Right renal cortex interstitium (tissue), 3 donors: Measurements from ENCODE around the gene ABHD12. TPM values are rescaled to one million over a fixed set of nuclear protein-coding genes. Genes with fewer than 3 reads are reported as not detected.

Experiments used
- DNase-seq, 3 donors: peaks; one replicate each; pipeline ENCODE4 v3.0.0-alpha.2; 2013; ENCODE audit warnings: low read depth in 3 of 3, low spot score in 2 of 3
- polyA plus RNA-seq, 3 donors: library from polyadenylated mRNA; unstranded; fragments of 120-200 nt; gene quantifications; one replicate each; pipeline ENCODE4 v1.2.1, GENCODE V29; 2013; ENCODE audit not compliant: insufficient read length in 3 of 3

The ABHD12 gene
- polyA plus RNA-seq, 3 donors = 50.8 to 59.8 (median 57.5) TPM

DNA sequence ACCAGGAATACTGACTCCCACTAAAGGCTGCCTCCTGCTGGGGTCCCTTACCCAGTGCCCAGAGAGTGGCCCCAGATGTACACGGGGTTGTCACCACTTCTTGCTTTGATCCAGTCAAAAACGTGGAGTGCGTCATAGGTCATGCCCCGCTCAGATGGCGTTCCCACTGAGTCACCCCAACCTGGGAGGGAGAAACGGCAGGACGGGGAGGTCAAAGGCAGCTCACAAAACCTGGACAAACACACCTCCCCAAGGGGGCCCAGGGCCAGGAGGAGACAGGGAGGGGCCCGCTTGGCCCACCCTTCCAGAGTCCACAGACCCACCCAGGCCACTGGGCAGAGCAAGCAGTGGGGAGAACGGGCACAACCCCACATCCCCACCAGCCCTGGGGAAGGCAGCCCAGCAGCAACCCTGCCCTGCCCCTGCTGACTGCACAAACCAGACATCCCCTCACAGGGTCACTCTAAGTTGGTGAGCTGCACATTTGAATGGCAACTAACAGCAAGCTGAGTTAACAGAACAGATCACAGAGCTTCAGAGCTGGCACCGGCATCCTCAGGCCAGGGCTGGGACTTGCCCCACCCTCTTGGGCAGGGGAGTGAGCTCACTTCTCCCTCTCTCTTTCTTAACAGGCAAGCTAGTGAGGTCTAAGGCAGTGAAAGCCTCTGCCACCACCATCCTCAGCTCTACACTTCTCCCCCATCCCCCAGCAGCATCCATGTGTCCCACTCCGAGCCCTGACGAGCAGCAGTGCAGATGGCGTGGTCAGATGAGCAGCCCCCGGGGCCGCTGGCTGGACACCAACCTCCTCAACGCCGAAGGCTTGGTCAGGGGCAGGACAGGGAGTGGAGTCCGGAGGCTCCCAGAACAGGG, 81.0 kb downstream of the ABHD12 start:
- DNase-seq = no peak

DNA sequence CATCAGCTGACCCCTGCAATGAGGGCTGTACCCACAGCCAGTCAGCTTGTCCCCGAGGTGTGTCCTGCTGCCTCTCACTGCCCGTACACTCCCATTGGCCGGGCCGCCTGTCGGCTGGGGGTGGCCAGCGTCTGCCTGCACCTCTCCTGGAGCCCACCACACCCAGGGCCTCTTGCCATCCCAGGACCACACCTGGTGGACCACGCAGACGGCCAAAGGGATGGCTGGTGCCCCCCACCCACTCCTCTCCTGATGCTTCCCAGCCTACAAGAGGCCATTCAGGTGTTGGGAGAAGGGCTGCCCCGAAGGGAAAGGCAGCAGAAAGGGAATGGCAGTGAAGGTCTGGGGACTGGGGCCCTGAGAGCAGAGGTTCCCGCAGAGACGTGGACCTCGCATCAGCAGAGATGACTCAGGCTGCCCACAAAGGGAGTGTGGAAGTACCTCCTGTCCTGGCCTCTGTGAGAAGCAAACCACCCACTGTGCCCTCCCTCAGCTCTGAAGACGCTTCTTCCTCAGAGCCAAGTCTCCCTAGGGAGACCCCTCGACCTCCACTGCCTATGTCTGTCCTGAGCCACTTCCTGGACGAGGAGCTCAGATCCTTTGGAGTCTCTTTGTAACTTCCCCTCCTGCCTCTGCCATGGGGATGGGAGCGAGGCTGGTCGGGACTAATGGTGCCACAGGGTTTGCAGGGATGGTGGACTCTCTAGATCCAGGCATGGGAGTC, 81.8 kb downstream of the ABHD12 start:
- DNase-seq = no peak

DNA sequence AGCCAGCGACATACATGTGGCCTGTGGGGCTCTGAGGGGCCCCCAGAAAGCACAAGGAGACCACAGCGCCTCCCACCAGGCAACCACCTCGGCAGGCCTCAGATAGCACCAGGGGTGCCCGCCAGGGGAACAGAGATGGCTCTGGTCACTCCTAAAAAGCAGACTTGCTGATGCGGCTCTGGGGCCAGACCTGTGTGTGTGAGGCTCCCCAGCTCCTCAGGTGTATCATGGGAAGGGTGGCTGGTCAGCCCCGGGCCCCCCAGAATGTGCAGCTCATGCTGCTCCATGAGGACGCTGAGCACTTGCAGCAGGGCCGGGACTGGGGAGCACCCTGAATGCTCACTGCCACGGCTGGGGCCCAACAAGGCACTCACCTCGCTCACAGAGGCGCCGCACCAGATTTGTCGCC, 82.5 kb downstream of the ABHD12 start:
- no peak for DNase-seq

DNA sequence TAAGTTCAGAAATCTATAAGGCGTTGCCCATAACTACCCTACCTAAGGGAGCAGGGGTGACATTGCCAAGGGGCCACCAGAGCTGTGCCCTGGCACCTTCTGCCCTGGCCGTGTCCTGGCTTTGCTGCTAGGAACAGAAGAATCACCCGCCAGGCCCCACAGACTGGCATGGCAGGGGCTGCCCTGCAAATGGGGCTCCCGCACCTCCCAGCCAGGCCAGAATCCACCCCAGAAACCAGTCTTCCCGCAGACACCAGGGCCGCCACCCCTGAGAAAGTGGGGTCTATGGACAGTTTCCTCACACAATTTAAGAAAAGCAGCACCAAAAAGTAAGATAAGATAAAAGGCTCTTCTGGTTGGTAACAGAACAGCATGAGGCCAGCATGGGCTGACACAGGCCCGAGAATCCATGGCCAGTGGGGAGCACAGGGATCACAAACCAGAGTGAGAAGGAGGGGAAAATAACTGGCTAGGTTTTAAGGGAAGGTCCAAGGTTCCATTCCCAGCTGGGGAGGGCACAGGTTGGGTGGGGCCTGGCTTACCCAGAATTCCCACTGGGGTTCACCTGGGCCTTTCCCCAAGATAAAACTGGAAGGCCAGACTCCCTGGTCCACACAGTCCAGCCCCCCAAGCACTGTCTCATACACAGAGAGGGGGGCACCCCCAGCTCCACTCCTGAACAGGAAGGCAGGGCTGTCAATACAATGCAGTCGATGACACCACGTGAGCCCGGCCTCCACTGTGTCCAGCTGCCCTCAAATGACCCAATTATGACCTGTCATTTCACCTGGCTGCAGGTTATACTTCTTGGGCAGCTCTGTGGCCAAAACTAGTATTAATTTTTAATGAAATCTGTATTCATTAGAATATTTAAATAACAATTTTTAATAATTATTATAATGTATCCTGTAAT, 83.4 kb downstream of the ABHD12 start:
- no peak for DNase-seq

DNA sequence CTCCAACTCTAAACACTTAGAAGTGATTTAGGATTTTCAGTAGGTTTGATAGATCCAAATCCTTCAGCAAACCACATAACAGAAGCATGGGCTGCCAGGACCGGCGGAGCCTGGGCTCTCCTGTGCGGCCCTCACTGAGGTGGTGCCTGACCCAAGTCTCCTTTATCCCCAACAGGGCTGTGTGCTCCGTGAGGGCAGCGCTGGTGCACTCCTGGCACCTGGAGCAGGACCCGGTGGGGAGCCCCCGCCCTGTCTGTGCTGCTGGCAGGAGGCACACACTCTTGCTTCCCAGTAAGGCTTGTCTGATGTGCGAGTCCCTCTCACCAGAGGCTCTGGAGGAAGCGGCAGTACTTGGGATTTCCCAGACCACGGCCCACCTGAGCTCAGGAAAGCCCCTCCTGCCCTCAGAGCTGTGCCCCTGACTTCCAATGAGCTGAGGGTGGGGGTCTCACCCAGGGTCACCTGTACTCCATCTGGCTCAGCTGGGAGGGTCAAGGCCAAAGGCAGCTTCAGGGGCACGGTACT, 86.5 kb downstream of the ABHD12 start:
- DNase-seq = no peak

DNA sequence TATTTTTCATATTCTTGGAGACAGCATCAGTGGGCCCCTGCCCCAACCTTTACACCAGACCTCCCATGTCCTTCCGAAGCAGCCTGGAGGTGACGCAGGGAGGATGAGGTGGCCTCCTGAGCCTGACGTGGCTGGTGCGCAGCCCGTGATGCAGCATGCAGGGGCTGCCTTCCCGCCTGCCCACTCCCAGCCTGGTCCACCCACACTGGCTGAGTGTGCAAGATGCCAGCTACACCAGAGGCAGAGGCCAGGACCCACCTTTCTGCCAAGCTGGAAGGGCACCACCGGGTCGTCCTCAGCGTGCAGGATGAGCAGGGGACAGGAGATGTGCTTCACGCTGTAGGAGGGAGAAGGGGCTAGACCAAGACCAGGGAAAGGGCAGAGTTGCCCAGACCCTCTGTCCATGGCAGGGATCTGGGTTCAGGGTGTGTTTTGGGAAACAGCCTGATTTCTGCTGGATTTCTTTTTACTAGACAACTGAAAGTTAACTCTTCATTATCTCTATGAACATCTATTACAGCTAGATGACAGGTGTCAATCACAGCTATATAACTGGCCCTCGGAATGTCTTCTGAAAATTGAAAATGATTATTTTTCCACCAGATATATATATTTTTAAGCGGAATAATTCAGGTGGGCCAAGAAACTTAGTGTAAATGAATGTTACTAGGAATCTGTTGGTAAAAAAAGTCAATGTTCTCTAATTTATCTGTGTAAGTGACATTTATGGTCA, 87.2 kb downstream of the ABHD12 start:
- DNase-seq = no peak

DNA sequence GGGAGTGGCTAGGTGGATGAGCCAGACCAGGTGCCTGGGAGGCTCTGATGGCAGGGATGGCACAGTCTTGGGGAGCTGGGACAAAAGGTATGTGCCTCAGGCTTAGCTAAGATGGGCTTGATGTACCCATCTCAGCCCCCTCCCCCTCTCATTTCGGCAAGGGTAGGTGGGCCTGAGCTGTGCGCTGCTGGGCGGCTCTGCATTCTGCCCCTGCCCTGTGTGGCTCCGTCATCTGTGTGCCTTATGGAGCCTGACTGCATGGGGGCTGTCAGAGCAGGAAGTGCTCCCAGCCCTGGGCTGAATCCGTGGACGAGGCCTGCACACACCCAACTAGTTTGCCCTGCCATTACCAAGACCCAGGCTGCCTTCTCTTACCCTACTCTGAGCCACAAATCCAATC, 88.0 kb downstream of the ABHD12 start:
- DNase-seq = no peak

DNA sequence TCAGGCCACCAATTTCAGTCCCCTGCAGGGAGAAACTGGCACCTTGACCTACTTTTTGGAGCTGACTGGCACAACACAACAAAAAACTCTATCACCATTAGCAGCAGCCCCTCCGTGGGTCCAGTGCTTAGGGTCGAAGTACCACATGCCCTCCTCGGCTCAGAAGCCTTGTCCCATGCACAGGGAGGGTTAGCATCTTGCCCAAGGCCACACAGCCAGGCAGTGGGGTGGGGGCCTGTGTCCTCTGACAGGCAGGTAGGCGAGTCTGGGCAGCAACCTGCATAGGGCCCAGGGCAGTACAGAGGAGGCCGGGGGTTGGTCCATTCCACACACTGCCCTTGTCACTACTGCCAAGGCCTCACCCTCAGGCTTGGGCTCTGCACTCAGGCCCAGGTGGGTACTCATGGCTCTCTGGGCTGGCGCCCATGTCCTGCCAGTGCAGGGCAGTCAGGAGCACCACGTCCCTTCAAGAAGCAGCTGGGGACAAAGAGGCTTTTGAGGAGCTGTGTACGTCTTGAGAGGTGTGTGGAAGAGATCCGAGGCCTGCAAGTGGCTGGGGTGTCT, 89.2 kb downstream of the ABHD12 start:
- no peak for DNase-seq

DNA sequence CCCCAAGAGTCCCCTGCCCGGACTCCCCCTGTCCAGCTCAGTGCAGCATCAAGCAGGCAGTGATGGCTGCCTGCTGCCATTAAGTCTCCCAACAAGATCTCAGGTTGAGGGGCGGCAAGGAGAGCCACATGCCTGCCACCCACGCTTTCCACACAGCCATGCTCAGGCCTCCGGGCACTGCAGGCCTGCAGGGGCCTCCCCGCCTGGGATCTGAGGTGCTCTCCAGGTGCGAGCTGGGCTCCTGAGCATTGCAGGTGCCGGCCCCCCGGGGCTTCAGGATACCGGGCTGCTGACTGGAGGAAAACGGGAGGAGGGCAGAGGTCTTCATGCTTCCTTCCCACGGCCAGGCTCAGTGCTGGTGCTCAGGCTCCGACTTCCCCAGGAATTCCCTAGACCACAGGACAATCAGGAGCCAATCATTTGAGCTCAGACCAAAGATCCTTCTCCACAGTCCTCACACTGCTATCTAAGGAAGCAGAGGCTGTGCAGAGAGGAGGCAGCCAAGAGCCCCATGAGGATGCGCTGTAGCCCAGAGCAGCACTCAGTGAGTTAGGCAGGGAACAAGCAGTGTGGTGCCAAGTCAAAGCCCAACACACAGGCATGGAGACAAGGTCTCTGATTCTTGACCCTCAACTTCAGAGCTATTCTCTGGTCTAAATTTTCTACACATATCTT, 90.0 kb downstream of the ABHD12 start:
- no peak for DNase-seq

DNA sequence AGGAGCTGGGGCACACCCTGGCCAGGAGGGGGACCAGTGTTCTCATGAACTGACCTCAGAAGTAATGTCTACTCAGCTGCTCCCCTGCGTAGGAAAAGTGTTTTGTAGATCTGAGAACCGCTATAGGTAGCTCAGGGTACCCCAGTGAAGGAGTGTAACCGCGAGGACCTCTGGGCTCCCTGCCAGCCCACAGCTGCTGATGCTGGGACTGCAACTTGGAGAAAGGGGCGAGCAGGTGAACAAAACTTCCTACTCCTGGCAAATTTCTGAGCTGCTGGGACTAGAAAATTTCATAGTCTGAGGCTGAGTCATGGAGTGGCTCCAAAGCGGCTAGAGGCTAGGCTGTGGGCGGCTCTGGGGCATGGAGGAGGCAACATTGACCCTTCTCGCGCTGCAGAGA, 90.8 kb downstream of the ABHD12 start:
- DNase-seq = no peak

DNA sequence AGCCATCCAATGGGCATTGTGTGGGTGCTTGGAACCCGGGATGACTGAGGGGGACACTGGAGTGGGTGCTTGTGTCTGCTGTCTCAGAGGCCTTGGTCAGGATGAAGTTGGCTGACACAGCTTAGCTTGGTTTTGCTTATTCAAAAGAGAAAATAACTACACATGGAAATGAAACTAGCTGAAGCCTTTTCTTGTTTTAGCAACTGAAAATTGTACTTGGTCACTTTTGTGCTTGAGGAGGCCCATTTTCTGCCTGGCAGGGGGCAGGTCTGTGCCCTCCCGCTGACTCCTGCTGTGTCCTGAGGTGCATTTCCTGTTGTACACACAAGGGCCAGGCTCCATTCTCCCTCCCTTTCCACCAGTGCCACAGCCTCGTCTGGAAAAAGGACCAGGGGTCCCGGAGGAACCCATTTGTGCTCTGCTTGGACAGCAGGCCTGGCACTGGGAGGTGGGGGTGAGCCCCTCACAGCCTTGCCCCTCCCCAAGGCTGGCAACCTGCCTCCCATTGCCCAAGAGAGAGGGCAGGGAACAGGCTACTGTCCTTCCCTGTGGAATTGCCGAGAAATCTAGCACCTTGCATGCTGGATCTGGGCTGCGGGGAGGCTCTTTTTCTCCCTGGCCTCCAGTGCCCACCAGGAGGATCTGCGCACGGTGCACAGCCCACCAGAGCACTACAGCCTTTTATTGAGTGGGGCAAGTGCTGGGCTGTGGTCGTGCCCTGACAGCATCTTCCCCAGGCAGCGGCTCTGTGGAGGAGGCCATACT, 93.3 kb downstream of the ABHD12 start:
- DNase-seq = no peak

DNA sequence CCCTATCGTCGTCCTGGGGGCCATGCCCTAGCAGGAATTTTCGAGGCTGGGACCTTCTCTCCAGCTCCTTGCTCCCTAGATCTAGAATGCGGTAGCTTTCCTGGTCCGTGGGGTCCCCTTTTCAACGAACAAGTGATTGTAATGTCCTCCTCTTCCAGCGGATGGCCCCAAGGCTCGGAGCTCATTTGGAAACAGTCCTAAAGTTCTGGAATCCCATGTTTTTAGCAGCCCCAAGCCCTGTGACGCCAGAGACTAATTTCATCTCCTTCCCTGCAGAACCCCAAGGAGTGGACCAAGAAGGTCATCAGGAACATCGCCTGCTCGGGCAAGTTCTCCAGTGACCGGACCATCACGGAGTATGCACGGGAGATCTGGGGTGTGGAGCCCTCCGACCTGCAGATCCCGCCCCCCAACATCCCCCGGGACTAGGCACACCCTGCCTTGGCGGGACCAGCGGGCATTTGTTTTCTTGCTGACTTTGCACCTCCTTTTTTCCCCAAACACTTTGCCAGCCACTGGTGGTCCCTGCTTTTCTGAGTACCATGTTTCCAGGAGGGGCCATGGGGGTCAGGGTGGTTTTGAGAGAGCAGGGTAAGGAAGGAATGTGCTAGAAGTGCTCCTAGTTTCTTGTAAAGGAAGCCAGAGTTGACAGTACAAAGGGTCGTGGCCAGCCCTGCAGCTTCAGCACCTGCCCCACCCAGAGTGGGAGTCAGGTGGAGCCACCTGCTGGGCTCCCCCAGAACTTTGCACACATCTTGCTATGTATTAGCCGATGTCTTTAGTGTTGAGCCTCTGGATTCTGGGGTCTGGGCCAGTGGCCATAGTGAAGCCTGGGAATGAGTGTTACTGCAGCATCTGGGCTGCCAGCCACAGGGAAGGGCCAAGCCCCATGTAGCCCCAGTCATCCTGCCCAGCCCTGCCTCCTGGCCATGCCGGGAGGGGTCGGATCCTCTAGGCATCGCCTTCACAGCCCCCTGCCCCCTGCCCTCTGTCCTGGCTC, 94.2 kb downstream of the ABHD12 start:
- no peak for DNase-seq

DNA sequence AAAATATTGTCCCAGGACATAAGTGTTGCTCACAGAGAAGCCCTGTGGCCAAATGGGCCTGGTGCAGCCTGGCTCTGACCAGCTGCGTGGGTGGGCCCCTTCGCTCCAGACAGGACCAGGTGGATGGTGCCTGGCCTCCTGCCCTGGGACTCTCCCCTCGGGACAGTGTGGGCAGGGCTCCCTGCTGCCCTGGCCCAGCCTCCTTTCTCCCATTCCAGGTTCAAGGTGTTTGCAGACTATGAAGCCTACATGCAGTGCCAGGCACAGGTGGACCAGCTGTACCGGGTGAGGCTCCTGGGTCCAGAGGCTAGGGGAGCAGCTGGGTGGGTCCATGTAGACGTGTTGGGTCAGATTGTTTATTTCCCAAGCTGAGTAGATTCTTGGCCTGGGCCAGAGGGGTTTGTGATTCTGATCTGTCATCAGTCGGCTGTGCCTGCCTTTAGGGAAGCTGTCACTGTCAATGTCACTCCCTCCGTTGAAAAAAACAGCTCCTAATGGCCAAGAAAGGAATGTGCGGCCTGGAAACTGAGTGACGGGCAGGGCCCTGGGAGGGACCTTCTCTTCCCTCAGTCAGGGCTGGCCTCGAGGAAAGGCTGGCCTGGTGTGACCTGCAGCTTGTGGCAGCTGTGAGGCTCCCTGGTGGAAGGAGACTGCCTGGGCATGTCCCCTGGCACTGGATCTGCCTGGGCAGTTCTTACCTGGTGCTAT, 95.1 kb downstream of the ABHD12 start:
- DNase-seq = no peak

DNA sequence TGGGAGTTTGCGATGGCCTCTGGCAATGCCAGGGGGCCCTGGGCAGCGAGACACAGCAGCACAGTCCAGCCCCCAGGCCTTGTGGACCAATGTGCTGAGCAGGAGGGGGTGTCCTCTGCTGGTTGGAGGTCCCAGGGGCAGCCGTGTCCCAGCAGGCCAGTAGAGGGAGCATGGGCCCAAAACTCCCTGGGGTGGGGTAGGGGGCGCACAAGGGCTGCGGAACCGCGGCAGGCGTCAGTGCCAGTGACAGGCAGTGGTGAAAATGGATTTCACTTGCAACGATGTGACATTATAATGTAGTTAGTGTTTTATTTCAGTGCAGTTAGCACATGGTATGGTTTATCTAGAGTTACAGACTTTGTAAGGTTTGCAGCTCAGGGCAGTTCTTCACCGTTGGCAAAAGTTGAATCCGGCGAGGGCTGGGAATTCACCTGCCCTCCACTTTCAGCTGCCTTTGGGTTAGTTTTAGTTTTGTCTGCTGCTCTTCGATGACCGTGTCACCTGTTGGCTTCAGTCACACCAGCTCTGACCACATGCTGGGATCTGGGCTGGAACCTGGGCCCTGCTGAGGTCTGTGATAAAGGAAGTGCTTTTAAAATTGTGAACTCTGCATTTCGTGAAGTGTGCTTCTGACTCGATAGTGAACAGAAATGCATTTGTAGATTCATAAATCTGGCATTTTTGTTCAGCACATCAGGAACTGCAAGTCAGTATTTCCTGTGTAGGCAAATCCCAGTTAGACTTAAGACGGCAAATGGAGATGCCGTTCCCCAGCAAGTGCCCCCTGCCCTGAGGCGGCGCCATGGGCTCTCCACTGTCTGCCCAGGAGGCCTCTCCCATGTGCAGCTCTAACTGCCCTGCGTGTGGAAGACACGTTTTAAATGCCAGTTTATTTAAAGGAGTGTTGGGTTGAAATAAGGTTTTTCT, 95.9 kb downstream of the ABHD12 start:
- DNase-seq = peak in 1 of 3 donors; percentile 29

DNA sequence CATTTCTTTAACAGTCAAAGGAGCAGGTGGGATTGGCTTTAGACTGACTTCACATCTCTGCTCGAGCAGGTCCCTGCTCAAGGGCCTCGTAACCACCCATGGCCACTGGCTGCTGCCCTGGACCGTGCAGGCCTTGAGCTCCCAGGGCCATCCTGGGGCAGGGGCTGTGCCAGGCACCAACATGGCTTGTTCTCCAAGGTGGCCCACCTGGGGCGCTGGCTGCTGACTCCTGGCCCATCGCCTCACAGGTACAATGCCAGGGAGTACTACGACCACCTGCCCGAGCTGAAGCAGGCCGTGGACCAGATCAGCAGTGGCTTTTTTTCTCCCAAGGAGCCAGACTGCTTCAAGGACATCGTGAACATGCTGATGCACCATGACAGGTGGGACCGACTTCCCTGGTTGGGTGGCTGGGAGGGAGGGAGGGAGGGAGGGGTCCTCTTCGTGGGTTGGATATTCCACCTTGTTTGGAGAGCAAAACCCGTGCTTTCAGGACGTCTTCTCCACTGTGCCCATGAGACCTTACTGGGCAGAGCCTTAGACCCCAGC, 96.7 kb downstream of the ABHD12 start:
- DNase-seq = no peak
